Endothelial cell of umbilical vein (primary cell): ENCODE results near the gene ADAM10. TPM values are rescaled to one million over a fixed set of nuclear protein-coding genes. Genes with fewer than 3 reads are reported as not detected.

Source experiments
- BruUV-seq: library from RNA; stranded (reverse); fragments of 400-500 nt; replicated peaks from 2 replicates; lab custom pipeline; 2021; lab: Mats Ljungman, UMichigan
- CTCF ChIA-PET: fragments of 300-600, 350-600 bp; sonication (Branson Sonifier 250); formaldehyde crosslinking; loops from one replicate; lab custom pipeline; 2021; ENCODE audit warnings: antibody characterized with exemption, inconsistent platforms; lab: Charles Lee
- POLR2A ChIA-PET: fragments of 300-600, 350-600 bp; sonication (Branson Sonifier 250); formaldehyde crosslinking; loops from one replicate; lab custom pipeline; 2021; ENCODE audit warnings: antibody characterized with exemption, inconsistent platforms; lab: Charles Lee
- DNase-seq: peaks from one replicate; pipeline ENCODE4 v3.0.0-alpha.2; 2011; ENCODE audit warnings: low read depth, low spot score
- FAIRE-seq: peaks from 2 replicates; lab custom pipeline; 2011; peaks lifted over from hg19 to GRCh38; lab: Jason Lieb, UNC
- H2AFZ ChIP-seq: 2 replicates; pipeline ENCODE4 v1.6.0; 2012; ENCODE audit warnings: low read depth, low read length, control low read depth, inconsistent platforms
- H3K27ac ChIP-seq: 2 replicates; pipeline ENCODE4 v1.5.1; 2011; ENCODE audit warnings: low read depth, mild to moderate bottlenecking, control low read depth, low read length, moderate library complexity; ENCODE audit not compliant: insufficient read depth
- H3K27me3 ChIP-seq, 2 experiments: 2 replicates each; pipeline versions ENCODE4 v1.6.0 to v1.6.1; 2011; ENCODE audit warnings: low read length in 2 of 2, mixed read lengths in 1 of 2; ENCODE audit not compliant: control insufficient read depth in 2 of 2, insufficient read depth in 2 of 2
- H3K36me3 ChIP-seq, 2 experiments: 2 replicates in 1 of 2; 3 replicates in 1 of 2; pipeline ENCODE4 v1.5.1; 2011; ENCODE audit warnings: low read length in 2 of 2, mild to moderate bottlenecking in 1 of 2, moderate library complexity in 1 of 2; ENCODE audit not compliant: control insufficient read depth in 2 of 2, insufficient read depth in 2 of 2; ENCODE audit errors: extremely low read depth in 1 of 2
- H3K4me1 ChIP-seq: 3 replicates; pipeline ENCODE4 v1.5.1; 2011; ENCODE audit warnings: mild to moderate bottlenecking, low read length; ENCODE audit not compliant: control insufficient read depth, insufficient read depth; ENCODE audit errors: extremely low read depth
- H3K4me2 ChIP-seq: 2 replicates; pipeline ENCODE4 v1.6.1; 2011; ENCODE audit warnings: low read length, control low read depth, mixed read lengths; ENCODE audit not compliant: insufficient read depth
- H3K4me3 ChIP-seq, 3 experiments: fragments of 200-600 bp in 1 of 3; sonication (generic), shearing (Covaris generic) in 1 of 3; replicated peaks in 1 of 3; 2 replicates each; pipeline ENCODE4 v1.5.1; 2011 to 2016; ENCODE audit warnings: control low read depth in 3 of 3, low read length in 3 of 3, mild to moderate bottlenecking in 2 of 3, inconsistent platforms in 1 of 3, low read depth in 1 of 3, moderate library complexity in 1 of 3; ENCODE audit not compliant: insufficient read depth in 1 of 3
- H3K79me2 ChIP-seq: 2 replicates; pipeline ENCODE4 v1.6.0; 2012; ENCODE audit warnings: low read length, inconsistent platforms; ENCODE audit not compliant: control insufficient read depth, insufficient read depth
- H3K9ac ChIP-seq: replicated peaks from 2 replicates; pipeline ENCODE3; 2011; ENCODE audit warnings: low read length, control low read depth; ENCODE audit not compliant: insufficient read depth; ENCODE audit errors: extremely low read depth
- H3K9me1 ChIP-seq: replicated peaks from 3 replicates; pipeline ENCODE4 v1.6.0; 2011; ENCODE audit warnings: mild to moderate bottlenecking, low read length; ENCODE audit not compliant: control insufficient read depth, insufficient read depth; ENCODE audit errors: extremely low read depth
- H3K9me3 ChIP-seq: replicated peaks from 2 replicates; pipeline ENCODE4 v1.5.1; 2012; ENCODE audit warnings: low read length, inconsistent platforms; ENCODE audit not compliant: control insufficient read depth, insufficient read depth
- H4K20me1 ChIP-seq: replicated peaks from 2 replicates; pipeline ENCODE3; 2011; ENCODE audit warnings: mild to moderate bottlenecking, low read length; ENCODE audit not compliant: control insufficient read depth, insufficient read depth; ENCODE audit errors: extremely low read depth
- CTCF ChIP-seq, 2 donors: IDR thresholded peaks; 1 replicate in 1 of 2; 2 replicates in 1 of 2; pipeline ENCODE4 v1.5.1; 2011; ENCODE audit warnings: low read length in 2 of 2, mild to moderate bottlenecking in 2 of 2, moderate library complexity in 2 of 2, control low read depth in 1 of 2, inconsistent platforms in 1 of 2, low read depth in 1 of 2; ENCODE audit not compliant: insufficient read depth in 1 of 2; ENCODE audit errors: extremely low read depth in 1 of 2
- EZH2 ChIP-seq: IDR thresholded peaks from 2 replicates; pipeline ENCODE4 v1.6.1; 2012; ENCODE audit warnings: borderline replicate concordance, low read depth, mild to moderate bottlenecking, moderate library complexity, low read length, inconsistent platforms; ENCODE audit not compliant: severe bottlenecking
- FOS ChIP-seq: IDR thresholded peaks from 2 replicates; pipeline ENCODE4 v1.6.1; 2011; ENCODE audit warnings: mild to moderate bottlenecking, low read length, moderate library complexity, borderline replicate concordance; ENCODE audit not compliant: insufficient read depth
- GATA2 ChIP-seq: IDR thresholded peaks from 2 replicates; pipeline ENCODE4 v1.7.0; 2011; ENCODE audit warnings: low read depth, mild to moderate bottlenecking, moderate library complexity, mixed read lengths, low read length; ENCODE audit not compliant: insufficient read length, insufficient read depth
- JUN ChIP-seq: IDR thresholded peaks from 2 replicates; pipeline ENCODE4 v1.6.1; 2011; ENCODE audit warnings: borderline replicate concordance, low read depth; ENCODE audit not compliant: insufficient read length, insufficient read depth
- MYC ChIP-seq: IDR thresholded peaks from one replicate; pipeline ENCODE4 v1.6.1; 2011; ENCODE audit warnings: mild to moderate bottlenecking, low read depth, low read length
- POLR2A ChIP-seq: IDR thresholded peaks from 2 replicates; pipeline ENCODE4 v1.6.1; 2012; ENCODE audit warnings: low read depth, mild to moderate bottlenecking, control low read depth, low read length
- POLR2AphosphoS5 ChIP-seq: IDR thresholded peaks from 2 replicates; pipeline ENCODE4 v1.6.1; 2012; ENCODE audit warnings: low read depth, mild to moderate bottlenecking, control low read depth, low read length, moderate library complexity; ENCODE audit not compliant: insufficient read depth
- dilution Hi-C: fragments of 300-500 bp; cut with MboI; formaldehyde crosslinking; loops from one replicate; pipeline ENCODE4 v1.15.0; 2019; ENCODE audit warnings: low sequenced_read_pairs; ENCODE audit not compliant: extremely low pct_ligation_motif_present
- intact Hi-C: fragments of 100-400 bp; cut with micrococcal nuclease; formaldehyde crosslinking; loops from one replicate; pipeline ENCODE4 v1.10.0; 2022
- polyA plus RNA-seq, 4 experiments: library from polyadenylated mRNA; depleted of rRNA in 3 of 4; stranded (reverse) in 3 of 4; unstranded in 1 of 4; fragments of >200 nt; gene quantifications; 2 replicates each; pipeline versions ENCODE4 v1.2.1 to v1.2.3, GENCODE V29; 2011 to 2012; ENCODE audit warnings: missing spikeins in 1 of 4
- total RNA-seq: library from RNA; stranded (reverse); gene quantifications from 2 replicates; pipeline ENCODE4 v1.2.3, GENCODE V29; 2021
- TF ChIP-seq, protein P1 (sequence below): IDR thresholded peaks from 2 replicates; pipeline ENCODE4 v1.6.1; 2011; ENCODE audit not compliant: insufficient read depth, insufficient read length

Gene ADAM10
- total and polyA plus RNA-seq, 2 donors (not counting 3 experiments of a cell fraction or from before 2014, with no cell fraction given): 91.3 to 203 TPM

- H3K36me3 ChIP-seq: peaks cover 0 to 7% of the 10 kb centered on the region in 2 experiments
- H3K9me1 ChIP-seq: no peaks in the 10 kb centered on the region
- H2AFZ ChIP-seq: no peak overlapping the region
- POLR2A ChIA-PET: no interaction called here
- intact Hi-C loops (no loop called here), dilution Hi-C loops (no loop called here)
- H4K20me1 ChIP-seq: no peaks in the 10 kb centered on the region
- H3K4me1 ChIP-seq: no peaks in the 10 kb centered on the region
- H3K27ac ChIP-seq: no peak overlapping the region
- no peak overlapping the region for H3K9ac ChIP-seq
- H3K27me3 ChIP-seq: no peaks in the 10 kb centered on the region
- no peaks in the 10 kb centered on the region for H3K79me2 ChIP-seq
- no peak for FAIRE-seq
- TF ChIP-seq EZH2: no peak
- no peak for TF ChIP-seq FOS
- no peak overlapping the region for H3K4me2 ChIP-seq
- DNase-seq: no peak
- CTCF ChIA-PET: interaction anchor here (0.6 to 0.7 kb wide), 2 partner anchors 13 to 128 kb away, joined by 3 read pairs; no protein-coding TSS in a partner anchor
- BruUV-seq: no TSS peak
- H3K9me3 ChIP-seq: no peaks in the 10 kb centered on the region
- no peak overlapping the region for H3K4me3 ChIP-seq
Measured at GRCh38 chr15:58598829-58599210, 150.7 kb downstream of the ADAM10 start.

DNA sequence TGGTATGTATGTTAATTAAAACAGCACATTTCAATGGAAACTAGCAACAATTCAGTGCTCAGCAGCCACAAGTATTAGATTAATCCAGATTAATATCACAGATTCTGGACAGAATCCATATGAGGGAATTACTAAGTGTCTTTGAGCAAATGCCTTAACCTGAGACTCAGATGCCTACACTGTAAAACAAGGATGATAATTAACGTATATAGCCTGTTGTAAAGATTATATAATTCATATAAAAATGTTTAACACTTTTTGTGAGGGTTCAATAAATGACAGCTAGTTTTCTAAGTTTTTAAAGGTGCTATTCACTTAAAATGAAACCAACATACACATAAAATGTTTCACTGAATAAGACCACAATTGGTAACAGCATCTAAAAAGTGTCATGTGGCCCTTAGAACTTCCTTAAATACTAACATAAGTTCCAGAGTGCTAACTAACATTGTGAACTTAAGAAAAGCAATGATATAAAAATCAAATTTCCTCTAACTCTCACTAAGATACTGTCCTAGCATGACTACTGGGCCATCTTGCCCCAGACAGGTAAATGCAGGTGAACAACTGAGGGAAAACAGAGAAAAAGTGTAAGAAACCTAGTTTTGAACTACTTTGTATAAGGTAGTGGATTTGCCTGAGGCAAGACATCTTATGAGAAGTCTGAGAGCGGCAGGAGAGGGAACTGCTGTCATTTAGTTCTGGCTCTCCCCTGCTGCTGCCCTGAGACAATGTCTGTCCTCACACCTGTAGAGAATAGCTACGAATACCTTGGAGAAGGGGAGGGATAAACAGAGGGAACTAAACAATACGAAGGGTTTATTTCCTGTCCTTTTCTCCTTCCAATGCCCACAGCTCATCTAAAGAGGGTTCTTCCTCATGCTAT is 151.3 kb downstream of the ADAM10 start:
- FAIRE-seq: no peak
- Histone ChIP-seq H3K36me3 (peaks cover 0 to 6% of the 10 kb centered on the region in 2 experiments), H3K9ac (no peak overlapping the region), H2AFZ (no peak overlapping the region), H4K20me1 (no peaks in the 10 kb centered on the region), H3K27ac (no peak overlapping the region), H3K9me3 (no peaks in the 10 kb centered on the region), H3K27me3 (no peaks in the 10 kb centered on the region), H3K4me2 (no peak overlapping the region), H3K4me3 (no peak overlapping the region), H3K79me2 (no peaks in the 10 kb centered on the region), H3K9me1 (no peaks in the 10 kb centered on the region), H3K4me1 (no peaks in the 10 kb centered on the region)
- CTCF ChIA-PET: no interaction called here
- dilution Hi-C loops: no loop called here
- BruUV-seq: no TSS peak
- intact Hi-C loops: no loop called here
- POLR2A ChIA-PET: no interaction called here
- no peak for DNase-seq
- no peak for TF ChIP-seq JUN
- TF ChIP-seq, protein P1, sequence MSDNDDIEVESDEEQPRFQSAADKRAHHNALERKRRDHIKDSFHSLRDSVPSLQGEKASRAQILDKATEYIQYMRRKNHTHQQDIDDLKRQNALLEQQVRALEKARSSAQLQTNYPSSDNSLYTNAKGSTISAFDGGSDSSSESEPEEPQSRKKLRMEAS: no peak
- TF ChIP-seq CTCF (IDR thresholded peaks at IDR 0.05; ENCODE audit: extremely low read depth in 1 of 2, insufficient read depth in 1 of 2, low read depth in 1 of 2, low read length in 2 of 2): no peak
- no peak for TF ChIP-seq GATA2
- no peak for TF ChIP-seq POLR2A
- no peak for TF ChIP-seq FOS
- no peak for TF ChIP-seq POLR2AphosphoS5
- no peak for TF ChIP-seq EZH2
- no peak for TF ChIP-seq MYC
